Measurements from ENCODE around the gene PDZD11.

The PDZD11 gene

DNA sequence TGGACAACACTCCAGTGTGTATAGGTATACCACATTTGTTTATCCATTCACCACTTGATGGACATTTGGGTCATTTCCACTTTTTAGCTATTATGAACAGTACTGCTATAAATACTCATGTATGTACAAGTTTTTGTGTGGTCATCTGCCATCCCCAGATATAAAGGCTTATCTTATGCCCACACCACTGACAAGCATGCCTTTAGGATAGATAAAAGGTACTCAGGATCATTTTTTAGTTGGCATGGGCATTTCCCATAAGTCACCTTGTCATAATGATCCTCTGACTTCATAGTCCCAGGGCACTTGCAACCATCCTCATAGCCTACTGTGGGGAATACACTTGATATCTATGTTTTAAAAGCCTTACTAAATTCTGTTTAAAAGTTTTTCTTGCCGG is 49.0 kb downstream of the PDZD11 start:
- Histone ChIP-seq H3K4me1 (ENCODE audit: low read length) (no peaks in the 10 kb centered on the region), H3K4me2 (ENCODE audit: low read length) (no peak overlapping the region), H3K27me3 (ENCODE audit: low read depth, low read length) (no peaks in the 10 kb centered on the region), H3K4me3 (ENCODE audit: low read length) (no peak overlapping the region), H3K36me3 (replicated peaks; ENCODE audit: low read depth, low read length) (no peaks in the 10 kb centered on the region), H3K79me2 (ENCODE audit: low read length) (no peaks in the 10 kb centered on the region), H4K20me1 (ENCODE audit: insufficient read depth, low read length) (no peaks in the 10 kb centered on the region), H2AFZ (ENCODE audit: low read depth, low read length) (no peak overlapping the region), H3K9me3 (ENCODE audit: insufficient read depth, low read length) (no peaks in the 10 kb centered on the region), H3K9ac (ENCODE audit: low read length) (no peak overlapping the region), H3K27ac (ENCODE audit: low read length) (no peak overlapping the region)
- no peak for TF ChIP-seq EZH2phosphoT487 (IDR thresholded peaks at IDR 0.05; ENCODE audit: low read depth)
- TF ChIP-seq, protein P1, sequence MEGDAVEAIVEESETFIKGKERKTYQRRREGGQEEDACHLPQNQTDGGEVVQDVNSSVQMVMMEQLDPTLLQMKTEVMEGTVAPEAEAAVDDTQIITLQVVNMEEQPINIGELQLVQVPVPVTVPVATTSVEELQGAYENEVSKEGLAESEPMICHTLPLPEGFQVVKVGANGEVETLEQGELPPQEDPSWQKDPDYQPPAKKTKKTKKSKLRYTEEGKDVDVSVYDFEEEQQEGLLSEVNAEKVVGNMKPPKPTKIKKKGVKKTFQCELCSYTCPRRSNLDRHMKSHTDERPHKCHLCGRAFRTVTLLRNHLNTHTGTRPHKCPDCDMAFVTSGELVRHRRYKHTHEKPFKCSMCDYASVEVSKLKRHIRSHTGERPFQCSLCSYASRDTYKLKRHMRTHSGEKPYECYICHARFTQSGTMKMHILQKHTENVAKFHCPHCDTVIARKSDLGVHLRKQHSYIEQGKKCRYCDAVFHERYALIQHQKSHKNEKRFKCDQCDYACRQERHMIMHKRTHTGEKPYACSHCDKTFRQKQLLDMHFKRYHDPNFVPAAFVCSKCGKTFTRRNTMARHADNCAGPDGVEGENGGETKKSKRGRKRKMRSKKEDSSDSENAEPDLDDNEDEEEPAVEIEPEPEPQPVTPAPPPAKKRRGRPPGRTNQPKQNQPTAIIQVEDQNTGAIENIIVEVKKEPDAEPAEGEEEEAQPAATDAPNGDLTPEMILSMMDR (IDR thresholded peaks at IDR 0.05; ENCODE audit: low read depth, low read length): no peak
